NB4 (cell line): Measurements from ENCODE around the gene CDH4.

ENCODE experiments used
- DNase-seq: peaks from one replicate; pipeline ENCODE4 v3.0.0; 2010; ENCODE audit warnings: low read depth
- H3K4me3 ChIP-seq: one replicate; pipeline ENCODE4 v1.5.1; 2011; ENCODE audit warnings: mild to moderate bottlenecking, low read depth, low read length, moderate library complexity
- MYC ChIP-seq: IDR thresholded peaks from 2 replicates; pipeline ENCODE4 v1.6.1; 2011; ENCODE audit warnings: low read depth, low read length
- POLR2A ChIP-seq: IDR thresholded peaks from 2 replicates; pipeline ENCODE4 v1.6.1; 2011; ENCODE audit warnings: mild to moderate bottlenecking; ENCODE audit not compliant: insufficient read length; ENCODE audit errors: extremely low read depth
- TF ChIP-seq, protein P1 (sequence below): IDR thresholded peaks from 2 replicates; pipeline ENCODE4 v1.6.1; 2011; ENCODE audit warnings: low read depth, low read length
- TF ChIP-seq, protein P2 (sequence below): IDR thresholded peaks from one replicate; pipeline ENCODE4 v1.5.1; 2012; ENCODE audit warnings: low read depth, low read length

Gene CDH4

DNA sequence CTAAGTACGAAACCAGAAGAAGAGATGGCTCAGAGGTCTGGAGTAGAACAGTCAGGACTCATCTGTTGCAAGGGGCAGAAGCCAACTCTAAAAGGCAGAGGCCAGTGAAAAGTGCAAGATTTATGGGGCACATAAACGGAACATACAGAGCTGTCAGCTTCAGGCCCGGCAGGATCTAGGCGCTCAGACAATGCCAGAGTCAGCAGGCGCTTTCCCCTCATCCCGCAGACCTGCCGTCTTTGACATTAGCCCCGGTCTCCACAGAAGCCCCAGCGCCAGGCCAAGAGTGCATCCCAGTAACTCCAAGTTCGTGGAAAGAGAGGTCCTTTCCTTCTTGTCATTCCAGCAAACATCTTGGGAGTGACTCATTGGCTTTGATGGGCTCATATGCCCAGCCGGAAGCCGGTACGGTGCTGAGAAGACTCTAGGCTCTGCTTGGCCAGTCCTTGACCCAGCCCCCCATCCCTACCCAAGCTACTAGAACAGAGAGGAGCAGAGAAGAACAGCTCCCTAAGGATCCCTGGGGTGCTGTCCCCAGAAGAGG, 552.8 kb downstream of the CDH4 start:
- DNase-seq = no peak
- TF ChIP-seq, protein P1, sequence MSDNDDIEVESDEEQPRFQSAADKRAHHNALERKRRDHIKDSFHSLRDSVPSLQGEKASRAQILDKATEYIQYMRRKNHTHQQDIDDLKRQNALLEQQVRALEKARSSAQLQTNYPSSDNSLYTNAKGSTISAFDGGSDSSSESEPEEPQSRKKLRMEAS = no peak
- TF ChIP-seq POLR2A (no peak), MYC (no peak)
- TF ChIP-seq, protein P2, sequence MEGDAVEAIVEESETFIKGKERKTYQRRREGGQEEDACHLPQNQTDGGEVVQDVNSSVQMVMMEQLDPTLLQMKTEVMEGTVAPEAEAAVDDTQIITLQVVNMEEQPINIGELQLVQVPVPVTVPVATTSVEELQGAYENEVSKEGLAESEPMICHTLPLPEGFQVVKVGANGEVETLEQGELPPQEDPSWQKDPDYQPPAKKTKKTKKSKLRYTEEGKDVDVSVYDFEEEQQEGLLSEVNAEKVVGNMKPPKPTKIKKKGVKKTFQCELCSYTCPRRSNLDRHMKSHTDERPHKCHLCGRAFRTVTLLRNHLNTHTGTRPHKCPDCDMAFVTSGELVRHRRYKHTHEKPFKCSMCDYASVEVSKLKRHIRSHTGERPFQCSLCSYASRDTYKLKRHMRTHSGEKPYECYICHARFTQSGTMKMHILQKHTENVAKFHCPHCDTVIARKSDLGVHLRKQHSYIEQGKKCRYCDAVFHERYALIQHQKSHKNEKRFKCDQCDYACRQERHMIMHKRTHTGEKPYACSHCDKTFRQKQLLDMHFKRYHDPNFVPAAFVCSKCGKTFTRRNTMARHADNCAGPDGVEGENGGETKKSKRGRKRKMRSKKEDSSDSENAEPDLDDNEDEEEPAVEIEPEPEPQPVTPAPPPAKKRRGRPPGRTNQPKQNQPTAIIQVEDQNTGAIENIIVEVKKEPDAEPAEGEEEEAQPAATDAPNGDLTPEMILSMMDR = no peak
- H3K4me3 ChIP-seq = no peak overlapping the region

DNA sequence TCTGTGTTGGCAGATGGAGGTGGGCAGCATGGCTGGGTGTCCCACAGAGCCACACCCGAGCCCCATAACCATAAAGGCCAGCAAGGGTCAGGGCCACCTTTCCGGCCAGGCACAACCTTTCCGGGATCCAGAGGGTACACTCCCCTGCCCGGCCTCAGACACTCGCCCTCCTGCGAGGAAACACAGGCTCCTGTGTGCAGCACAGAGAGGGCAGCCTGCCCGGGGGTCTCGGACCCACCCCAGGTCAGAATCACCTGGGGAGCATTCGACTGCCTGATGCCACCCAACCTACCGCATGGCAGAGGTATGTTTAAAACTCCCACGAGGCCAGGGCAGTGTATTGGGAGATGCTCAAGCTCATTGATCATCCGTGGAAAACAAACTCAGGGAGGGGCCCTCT, 553.3 kb downstream of the CDH4 start:
- no peak for DNase-seq
- H3K4me3 ChIP-seq = no peak overlapping the region
- TF ChIP-seq, protein P1 = no peak
- TF ChIP-seq, protein P2 = no peak
- TF ChIP-seq POLR2A = no peak
- no peak for TF ChIP-seq MYC

DNA sequence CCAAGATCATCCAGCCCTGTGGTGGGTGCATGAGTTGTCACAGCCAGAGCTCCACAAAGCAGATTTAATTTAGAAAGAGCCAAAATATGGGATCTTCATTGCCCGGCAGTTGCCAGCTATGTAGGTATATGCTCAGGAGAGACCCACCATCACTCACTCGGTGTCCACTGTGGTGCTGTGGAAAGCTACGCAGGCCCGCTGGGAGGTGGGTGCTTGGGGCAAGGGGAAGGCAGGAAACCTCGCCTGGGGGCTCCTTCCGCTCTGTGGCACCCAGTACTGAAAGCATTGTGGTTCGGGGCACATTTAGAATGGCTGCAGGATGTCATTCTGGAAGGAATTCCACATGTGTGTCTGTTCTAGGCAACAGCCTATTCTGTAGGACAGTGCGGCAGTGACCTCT, 553.7 kb downstream of the CDH4 start:
- DNase-seq = no peak
- H3K4me3 ChIP-seq = no peak overlapping the region
- TF ChIP-seq POLR2A = no peak
- TF ChIP-seq, protein P1 = no peak
- no peak for TF ChIP-seq MYC
- TF ChIP-seq, protein P2 = no peak

DNA sequence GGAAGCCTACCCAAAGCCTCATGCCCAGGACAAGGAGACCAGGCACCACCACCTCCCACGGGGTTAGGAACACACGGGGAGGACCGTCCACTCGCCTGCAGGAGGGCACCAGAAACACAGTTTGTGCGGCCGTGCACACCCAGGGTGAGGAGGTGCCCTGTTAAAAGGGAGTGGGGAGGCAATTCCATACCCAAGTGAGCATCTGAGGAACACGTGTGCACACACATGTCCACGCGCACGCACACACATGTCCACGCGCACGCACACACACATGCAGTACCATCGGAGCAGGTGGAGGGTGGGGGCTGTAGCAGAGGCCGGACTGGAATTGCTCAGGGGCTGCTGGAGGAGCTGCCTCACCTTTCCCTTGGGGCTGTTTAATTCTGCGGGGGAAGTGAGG, 554.3 kb downstream of the CDH4 start:
- no peak for DNase-seq
- no peak overlapping the region for H3K4me3 ChIP-seq
- TF ChIP-seq, protein P1 = no peak
- TF ChIP-seq POLR2A (no peak), MYC (no peak)
- TF ChIP-seq, protein P2 = no peak

DNA sequence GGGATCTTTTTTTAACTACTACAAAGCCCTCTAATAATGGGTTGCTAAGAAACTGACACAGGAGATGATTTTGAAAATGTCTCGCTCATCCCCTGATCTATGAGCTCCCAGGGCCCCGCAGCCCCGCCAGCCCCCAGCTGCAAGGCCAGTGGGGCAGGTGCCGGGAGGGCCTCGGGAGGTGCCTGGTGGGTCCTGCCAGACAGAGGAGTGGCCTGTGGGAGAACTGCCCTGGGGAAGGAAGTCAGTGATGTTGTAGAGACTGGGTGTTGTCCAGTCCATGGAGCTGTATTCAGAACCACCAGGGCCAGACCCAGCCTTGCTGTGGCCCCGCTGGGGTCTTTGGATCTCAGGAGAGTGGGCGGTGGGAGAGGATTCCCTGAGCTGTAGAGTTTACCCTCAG, 554.9 kb downstream of the CDH4 start:
- no peak for DNase-seq
- TF ChIP-seq MYC = no peak
- no peak for TF ChIP-seq POLR2A
- TF ChIP-seq, protein P1 = no peak
- TF ChIP-seq, protein P2 = no peak
- no peak overlapping the region for H3K4me3 ChIP-seq

DNA sequence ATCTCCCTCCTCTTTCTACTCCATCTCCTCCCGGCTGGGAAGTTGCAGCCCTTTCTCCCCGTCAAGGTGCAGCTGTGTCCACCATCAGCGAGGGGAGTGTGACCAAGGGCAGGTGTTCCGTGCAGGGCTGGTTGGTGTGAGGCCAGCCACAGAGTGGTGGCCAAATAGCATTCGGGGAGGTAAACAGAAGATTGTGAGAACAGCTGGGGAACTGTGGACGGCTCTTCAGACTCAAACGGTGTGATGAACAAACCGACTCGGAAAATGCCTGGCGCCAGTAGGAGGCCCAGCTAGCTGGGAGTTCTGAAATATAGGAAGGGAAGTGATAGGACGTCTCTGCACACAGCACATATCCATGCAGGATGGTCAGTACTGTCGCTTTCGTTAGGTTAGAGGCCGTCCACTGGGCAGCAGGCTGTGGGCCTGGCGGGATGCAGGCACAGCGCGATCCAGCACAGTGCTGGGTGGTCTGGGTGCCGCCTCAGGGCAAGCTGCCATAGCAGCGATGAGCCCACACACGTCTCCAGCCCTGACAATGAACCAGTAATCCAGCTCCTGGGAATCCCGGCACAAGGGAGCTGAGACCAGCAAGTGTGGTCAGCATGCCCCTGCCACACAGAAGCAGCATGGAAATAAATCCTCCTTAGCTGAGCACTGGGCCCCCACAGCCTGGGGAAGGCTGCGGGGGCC, 555.6 kb downstream of the CDH4 start:
- H3K4me3 ChIP-seq = no peak overlapping the region
- TF ChIP-seq, protein P2 = no peak
- TF ChIP-seq POLR2A (no peak), MYC (no peak)
- TF ChIP-seq, protein P1 = no peak
- no peak for DNase-seq
